HG03175 (cell line): ENCODE results near the gene MSGN1.
"Not testable (repeated sequence)": the region's sequence is repeated elsewhere in the genome, so short reads cannot be mapped to it uniquely, and the experiment has no call there.

Experiments used
- ATAC-seq: cut with Tn5 transposase; IDR thresholded peaks from one replicate; pipeline ENCODE4 v1.9.1; 2021; ENCODE audit warnings: mild to moderate bottlenecking, moderate library complexity; ENCODE audit not compliant: unreplicated experiment

Gene MSGN1

DNA sequence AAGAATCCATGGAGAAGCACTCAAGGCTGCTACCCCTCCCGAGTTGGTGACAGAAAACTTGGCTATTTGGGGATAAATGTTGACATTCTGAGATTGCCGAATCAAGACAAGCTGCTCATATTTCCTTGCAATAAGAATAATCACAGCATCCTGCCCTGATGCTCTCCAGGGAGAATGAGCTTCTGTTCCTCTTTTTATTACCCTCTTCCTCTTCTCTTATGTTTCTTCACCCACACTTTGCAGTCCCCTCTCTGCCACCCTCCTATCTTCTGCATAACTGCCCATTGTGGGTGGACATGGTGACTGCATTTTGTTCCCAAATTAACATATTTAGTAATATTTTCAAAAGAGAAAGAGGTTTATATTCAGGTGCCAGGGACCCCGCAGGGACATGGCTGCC lies 11.9 kb upstream of the MSGN1 start:
- ATAC-seq: peak; percentile 68

DNA sequence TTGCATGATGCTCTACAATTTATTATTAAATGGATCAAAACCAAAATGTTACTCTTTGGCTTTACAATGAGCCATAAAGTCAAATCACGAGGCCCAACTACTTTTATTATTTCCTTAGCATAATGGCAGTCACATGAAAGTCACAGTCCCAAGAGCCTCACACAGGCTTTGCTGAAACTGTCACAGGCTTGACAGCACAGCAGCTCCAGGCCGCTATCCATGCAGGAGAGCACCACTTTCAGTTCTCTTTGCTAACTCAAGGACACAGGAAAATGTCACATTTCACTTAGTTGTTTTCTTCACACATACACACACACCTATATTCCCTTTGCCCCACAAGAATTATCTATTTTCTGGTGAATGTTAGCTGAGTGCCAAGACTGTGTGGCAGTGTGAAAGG lies 11.1 kb upstream of the MSGN1 start:
- ATAC-seq: peak; percentile 52

DNA sequence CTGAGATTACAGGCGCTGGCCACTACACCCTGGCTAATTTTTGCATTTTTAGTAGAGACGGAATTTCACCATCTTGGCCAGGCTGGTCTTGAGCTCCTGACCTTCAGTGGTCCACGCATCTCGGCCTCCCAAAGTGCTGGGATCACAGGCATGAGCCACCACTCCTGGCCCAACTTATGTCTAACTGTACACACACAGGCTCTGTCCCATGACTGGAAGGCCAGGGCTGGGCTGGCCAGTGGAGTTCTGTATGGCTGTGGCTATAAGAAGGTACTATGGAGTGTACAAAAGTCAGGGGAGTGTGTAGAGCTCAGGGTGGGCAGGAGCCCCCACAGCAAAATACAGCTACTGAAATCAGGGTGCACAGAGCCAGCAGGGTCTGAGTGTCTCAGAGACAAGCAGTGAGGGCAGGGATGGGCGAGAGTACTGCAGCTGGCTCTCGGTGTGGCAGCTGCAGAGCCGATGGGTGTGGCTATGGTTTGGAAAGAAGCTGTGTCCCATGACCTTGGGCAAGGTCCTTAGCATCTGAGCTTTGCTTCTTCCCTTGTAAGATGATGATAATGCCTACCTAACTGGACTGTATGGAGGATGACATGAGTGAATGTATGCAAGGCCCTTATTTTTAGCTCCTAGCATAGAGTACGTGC lies 10.4 kb upstream of the MSGN1 start:
- ATAC-seq: no peak

DNA sequence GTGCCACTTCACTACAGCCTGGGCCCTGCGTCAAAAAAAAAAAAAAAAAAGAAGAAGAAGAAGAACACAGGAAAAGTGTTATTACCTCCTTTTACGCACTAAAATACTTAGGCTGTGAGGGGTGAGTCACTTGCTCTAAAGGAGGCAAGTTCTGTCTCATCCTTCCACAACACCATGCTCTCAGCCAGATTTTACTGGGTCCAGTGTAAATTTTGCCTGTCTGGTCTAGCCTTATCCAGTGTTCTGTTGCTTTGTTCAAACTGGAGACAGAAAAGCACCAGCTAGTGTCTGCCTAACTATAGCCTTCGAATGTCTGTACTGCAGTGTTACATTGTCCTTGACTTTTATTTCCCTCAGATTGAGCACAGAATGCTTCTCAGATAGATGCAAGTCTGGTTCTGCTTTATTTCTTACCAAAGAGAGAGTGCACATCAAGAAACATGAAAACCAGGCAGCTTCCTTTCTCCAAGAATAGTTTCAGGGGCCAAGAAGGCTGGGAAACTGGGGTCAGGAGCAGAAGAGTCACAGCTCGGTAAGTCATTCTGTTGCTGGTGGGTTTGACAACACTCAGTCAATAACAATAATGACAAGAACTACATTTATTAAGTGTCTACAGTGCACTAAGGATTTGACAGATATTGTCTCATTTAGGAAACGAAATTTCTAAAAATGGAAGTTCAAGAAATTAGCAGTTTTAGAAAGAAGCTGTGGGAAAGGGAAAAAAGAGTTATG lies 3.1 kb upstream of the MSGN1 start:
- ATAC-seq: peak; percentile 45

DNA sequence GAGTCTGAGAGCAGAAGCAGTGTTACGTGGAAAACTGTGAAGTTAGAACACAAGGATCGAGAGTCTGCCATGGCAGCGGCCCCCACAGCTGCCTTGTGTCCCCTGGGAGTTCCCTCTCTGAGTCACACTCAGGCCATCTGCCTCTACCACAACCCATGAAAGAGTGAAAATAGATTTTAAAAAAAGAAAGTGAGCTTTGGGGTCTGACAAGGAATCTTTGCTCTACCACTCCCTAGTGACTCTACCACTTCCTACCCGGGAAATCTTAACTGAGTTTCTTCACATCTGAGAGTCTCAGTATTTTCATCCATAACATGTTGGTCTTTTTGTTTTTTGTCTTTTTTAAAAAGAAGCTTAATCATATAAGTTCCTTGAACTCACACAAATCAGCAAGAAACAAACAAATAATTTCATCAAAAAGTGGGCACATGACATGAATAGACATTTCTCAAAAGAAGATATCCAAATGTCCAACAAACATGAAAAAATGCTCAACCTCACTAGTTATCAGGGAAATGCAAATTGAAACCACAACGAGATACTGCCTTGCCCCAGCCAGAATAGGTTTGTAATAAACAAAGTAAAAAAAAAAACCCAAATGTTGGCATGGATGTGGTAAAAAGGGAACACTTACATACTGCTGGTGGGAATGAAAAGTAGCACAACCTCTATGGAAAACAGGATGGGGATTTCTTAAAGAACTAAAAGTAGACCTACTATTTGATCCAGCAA lies 2.4 kb upstream of the MSGN1 start:
- ATAC-seq: peak; percentile 88

DNA sequence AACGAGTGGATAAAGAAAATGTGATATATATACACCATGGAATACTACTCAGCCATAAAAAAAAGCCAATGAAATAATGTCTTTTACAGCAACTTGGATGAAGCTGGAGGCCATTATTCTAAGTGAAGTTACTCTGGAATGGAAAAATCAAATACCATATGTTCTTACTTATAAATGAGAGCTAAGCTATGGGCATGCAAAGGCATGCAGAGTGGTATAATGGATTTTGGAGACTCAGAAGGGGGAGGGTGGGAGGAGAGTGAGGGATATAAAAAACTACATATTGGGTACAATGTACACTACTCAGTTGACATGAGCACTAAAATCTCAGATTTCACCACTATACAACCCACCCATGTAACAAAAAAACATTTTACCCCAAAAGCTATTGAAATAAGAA lies 1.7 kb upstream of the MSGN1 start:
- no peak for ATAC-seq

DNA sequence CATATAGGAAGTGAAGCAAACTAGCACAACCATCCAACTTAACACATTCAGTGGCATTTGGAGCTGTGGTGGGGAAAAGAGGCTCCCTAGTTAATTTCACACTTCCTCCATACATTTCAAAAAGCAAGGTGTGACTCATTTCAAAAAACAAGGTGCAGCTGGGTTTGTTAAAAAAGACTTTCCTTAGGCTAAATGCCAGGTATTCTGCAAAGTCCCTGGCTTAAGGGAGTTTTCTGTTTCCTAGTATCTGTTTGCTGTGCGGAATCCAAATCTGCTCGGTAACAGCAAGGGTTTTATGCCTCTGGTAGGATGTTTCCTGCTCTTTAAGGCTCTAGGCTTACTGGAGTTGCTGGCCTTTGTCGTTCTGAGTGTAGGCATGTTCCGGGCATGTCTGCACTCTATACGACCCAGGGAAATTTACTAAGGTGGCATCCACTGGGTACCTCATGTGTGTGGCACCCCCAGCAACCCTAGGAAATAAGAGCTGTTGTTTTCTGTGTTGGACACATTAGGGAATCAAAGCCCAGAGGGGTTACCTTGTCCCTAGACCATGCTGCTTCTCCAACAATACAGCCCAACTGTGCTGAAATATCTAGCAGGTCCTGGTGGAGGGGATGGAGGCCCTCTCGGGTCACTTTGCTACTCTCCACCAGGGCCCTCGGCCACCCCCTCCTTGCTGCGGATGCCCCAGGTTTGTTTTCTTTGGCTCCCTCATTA lies 634 bp upstream of the MSGN1 start:
- ATAC-seq: peak; percentile 34

DNA sequence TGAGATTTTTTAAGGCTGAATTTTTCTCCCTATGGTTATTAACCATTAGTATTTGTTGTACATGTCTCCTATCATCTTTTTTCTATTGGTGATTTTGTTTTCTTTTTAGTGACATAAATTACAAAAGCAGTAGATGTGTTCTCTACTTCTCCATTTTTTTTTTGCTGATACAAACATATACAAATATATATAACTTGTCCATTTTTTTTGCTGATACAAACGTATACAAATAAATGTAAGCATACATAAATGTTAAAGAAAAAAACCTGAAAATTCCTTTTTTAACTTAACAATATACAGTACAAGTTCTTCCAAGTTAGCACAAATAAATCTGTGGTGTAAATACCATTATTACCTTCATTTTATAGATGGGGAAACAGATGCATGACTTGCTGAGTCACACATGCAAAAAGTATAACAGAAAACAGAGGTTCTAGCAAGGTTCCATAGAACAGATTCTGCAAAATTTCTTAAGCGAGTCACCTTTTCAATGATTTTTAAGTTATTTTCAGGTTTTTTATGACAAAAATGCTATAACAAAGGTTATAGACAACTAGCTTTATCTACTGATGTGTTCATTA lies 2.1 kb downstream of the MSGN1 start:
- no peak for ATAC-seq

DNA sequence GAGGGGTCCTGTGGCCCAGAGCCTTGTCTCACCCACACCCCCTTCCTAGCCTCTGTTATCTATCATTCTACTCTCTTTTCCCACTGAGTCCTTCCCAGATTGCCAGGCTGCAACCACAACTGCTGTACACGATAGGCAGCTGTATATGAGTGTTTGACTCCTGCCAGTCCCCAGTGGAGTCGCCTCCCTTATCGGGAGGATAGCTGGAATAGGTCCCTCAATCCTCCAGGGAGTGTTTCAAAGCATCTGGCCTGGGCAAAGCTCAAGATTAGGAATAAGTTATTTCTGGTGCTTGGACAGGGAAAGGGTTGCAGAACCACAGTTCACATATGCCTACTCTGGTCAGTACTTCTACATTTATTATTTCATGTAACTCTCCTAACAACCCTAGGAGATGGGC lies 4.8 kb downstream of the MSGN1 start:
- ATAC-seq: peak; percentile 1

DNA sequence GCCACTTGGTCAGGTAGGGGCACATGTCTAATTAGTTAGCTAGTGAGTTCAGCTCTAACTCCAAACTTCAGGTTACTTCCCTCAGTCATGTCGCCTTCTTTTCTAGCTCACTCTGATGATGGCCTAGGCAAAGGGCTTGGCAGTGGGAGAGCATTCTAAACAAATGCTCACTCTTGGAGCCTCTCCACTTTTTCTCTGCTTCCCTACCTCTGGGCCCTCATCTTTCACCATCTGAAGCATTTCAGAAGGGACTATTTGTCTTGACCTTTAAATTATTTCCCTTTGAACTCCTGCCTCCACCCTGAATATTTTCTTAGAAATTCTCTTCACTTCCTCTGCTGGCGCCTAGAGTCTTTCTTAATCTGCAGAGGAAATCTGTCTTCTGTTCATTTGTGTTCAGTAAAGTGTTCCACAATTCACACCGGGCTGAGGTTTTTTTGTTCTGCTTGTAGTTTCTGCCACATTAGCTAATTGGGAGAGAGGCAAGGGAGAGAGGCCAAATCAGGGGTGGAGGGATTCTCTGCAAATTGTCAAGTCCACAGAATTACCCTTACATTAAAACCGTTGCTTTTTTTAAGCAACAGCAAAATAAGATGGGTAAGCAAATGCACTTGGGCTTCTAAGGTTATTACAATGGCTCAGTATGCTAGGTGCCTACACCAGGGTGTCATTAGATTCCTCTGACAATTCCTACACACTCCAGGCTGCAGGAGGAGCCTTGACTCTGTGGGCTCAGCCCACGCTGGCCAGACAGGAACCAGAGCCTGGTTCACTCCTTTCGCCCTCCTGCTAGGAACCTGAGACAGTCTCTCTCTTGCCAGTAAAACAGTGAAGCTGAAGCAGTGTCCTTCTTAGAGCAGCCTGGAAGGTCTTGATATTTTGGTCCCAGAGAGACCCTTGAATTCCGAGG lies 5.5 kb downstream of the MSGN1 start:
- peak; percentile 40 for ATAC-seq

DNA sequence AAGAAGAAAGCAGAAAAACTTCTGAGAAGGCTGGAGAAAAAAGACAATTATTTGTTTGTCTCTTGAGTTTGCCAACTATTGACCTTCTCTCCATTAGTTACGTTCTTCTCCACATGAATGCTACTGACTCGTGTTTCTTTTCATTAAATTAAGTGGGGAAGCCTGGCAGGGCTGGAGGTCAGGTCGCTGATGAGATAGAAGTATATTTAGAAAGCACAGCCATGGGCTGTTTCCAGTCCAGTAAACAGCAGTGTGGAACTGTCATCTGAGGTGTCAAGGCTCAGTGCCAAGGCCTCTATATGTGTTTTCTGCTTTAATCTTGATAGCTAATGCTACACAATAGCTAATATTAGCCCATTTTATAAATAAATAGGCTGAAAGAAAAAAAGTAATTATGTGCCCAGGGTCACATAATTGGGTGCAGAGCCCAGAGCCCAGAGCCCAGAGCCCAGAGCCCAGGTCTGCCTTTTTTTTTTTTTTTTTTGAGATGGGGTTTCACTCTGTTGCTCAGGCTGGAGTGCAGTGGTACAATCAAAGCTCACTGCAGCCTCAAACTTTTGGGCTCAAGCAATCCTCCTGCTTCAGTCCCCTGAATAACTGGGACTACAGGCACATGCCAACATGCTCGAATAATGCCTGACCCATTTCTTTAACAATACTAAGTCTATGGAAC lies 6.3 kb downstream of the MSGN1 start:
- ATAC-seq: peak; percentile 66

DNA sequence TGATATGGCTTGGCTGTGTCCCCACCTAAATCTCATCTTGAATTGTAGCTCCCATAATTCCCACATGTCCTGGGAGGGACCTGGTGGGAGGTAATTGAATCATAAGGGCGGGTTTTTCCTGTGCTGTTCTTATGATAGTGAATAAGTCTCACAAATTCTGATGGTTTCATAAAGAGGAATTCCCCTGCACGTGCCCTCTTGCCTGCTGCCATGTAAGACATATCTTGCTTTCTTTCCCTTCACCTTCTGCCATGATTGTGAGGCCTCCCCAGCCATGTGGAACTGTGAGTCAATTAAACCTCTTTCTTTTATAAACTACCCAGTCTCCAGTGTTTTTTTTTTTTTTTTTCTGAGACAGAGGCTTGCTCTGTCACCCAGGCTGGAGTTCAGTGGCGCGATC lies 7.4 kb downstream of the MSGN1 start:
- not testable (repeated sequence) for ATAC-seq

DNA sequence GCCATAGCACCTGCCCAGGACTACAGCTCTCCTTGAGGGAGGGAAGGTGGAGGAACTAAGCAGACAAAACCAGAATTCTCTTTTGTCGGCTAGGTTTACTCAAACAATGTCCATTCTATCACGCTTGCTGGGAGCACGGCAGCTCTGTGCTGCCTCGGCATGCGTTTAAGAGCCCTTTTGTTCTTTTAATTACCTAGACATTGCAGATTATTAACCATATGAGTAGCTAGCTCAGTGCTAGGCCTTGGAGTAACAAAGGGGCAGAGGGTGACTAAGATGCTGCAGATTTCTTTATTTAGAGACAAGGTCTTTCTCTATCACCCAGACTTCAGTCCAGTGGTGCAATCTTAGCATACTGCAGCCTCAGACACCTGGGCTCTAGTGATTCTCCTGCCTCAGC lies 11.1 kb downstream of the MSGN1 start:
- no peak for ATAC-seq

DNA sequence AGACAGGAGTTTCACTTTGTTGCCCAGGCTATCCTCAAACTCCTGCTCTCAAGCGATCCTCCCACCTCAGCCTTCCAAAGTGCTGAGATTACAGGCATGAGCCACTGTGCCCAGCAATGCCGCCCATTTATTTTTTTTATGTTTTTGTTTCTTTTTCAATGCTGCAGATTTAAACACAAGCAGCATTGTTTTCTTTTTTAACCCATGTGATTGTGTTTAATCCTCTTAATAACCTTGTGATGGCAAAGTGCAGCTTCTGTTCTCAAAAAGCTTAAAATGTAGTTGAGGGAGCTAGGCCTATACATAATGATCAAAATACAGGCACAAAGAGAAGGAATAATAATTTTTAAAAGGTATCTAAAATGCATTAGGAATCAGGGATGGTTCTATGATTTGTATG lies 11.5 kb downstream of the MSGN1 start:
- ATAC-seq: no peak

DNA sequence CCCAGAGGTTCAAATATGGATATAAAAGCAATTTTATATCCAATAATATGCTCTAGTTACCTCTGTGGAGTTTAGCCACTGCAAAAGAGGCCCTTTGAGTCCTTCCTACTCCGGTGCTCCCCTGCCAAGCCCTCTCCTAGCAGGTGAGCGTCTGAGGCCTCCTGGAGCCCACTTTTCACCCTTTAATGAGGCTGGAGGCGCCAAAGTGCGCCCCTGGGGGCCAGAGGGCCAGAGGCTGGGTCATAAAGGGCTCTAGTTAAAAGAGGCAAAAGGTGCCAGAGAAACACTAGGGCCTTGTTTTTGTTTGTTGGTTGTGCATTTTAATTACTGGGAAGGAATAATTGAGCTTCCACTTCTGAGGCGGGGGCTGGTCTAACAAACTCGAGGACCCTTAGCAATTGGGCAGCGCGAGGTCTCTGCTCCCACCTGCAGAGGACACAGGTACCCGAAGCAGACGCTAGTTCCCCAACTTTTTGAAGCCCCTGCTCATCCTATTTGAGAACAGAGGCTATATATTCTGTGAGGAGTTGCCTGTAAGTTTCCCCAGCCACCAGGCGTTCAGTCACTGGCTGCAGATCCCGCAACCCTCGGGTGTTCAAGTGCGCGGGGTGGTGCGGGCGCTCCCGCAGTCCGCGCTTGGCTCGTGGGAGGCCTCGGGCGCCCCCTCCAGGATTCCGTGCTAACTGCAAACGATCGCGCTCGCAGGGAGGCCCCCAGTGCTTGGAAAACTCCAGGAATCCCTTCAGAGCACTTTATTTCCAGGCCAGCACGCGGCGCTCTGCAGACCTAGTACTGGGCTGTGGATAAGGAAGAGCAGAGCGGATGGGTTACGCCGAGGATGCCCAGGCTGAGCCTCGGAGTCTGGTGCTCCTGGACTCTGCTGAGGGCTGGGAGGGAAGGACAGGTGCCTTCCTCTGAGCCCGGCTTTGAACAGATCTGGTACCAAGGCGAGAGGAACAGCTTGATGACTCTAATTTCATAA lies 14.1 kb downstream of the MSGN1 start:
- peak; percentile 91 for ATAC-seq

DNA sequence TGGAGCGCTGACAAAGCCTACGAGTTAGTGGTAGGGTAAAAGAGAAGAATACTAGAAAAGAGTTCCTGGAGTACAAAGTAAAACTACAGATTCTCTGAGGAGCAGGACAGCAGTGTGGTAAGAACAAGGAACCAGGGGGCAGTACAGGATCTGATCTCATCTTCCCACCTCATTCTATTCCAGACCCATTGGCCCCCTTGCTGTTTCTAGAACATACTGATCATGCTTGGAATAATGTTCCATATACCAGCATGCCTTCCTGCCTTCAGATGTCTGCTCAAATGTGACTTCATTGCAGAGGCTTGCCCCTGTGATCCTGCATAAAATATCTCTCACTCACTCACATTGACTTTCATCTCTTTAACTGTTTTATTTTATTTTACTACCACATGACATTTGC lies 19.3 kb downstream of the MSGN1 start:
- no peak for ATAC-seq

DNA sequence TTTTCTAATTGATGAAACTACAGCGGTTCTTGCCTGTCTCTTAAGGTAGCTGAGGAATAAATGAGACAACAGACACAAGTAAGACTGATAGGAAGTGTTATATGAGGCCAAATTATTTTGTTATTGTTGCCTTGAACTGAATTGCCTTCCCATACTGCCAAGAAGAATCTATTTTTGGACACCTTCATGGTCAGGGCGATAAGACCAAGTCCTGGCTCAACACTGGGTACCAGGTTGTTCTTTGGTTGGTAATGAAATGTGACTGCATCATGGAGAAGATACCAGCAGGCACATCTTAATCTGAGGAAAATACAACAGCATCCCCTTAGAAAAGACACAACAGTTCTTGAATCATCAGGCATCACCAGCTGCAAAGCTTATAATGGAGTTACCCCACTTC lies 23.7 kb downstream of the MSGN1 start:
- ATAC-seq: no peak

DNA sequence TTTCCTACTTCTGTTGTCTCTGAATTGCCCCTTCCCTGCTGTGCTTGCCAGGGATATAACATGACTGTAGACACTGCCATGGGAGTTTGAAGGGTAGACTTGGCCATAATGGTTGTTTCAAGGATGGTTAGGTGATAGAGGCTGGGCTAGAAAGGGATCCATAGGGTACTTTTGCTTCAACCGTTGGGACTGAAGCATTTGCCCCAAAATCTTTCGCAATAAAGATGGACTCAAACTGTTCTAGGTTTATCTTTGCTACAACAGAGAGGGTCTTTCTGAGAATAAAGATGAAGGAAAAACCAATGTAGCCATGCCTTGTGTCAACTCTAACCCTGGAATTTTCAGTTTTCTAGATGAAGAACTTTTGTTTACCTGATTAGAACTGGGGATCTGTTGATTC lies 27.2 kb downstream of the MSGN1 start:
- no peak for ATAC-seq
